ENCODE results near the gene TADA2A.

TADA2A gene

GRCh38 chr17:37476431-37477120, 69.9 kb downstream of the TADA2A start:
- TF ChIP-seq, protein P1, sequence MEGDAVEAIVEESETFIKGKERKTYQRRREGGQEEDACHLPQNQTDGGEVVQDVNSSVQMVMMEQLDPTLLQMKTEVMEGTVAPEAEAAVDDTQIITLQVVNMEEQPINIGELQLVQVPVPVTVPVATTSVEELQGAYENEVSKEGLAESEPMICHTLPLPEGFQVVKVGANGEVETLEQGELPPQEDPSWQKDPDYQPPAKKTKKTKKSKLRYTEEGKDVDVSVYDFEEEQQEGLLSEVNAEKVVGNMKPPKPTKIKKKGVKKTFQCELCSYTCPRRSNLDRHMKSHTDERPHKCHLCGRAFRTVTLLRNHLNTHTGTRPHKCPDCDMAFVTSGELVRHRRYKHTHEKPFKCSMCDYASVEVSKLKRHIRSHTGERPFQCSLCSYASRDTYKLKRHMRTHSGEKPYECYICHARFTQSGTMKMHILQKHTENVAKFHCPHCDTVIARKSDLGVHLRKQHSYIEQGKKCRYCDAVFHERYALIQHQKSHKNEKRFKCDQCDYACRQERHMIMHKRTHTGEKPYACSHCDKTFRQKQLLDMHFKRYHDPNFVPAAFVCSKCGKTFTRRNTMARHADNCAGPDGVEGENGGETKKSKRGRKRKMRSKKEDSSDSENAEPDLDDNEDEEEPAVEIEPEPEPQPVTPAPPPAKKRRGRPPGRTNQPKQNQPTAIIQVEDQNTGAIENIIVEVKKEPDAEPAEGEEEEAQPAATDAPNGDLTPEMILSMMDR (IDR thresholded peaks at IDR 0.05), result no peak

GRCh38 chr17:37478187-37478586, 71.5 kb downstream of the TADA2A start:
- TF ChIP-seq, protein P1 (IDR thresholded peaks at IDR 0.05), result no peak

DNA sequence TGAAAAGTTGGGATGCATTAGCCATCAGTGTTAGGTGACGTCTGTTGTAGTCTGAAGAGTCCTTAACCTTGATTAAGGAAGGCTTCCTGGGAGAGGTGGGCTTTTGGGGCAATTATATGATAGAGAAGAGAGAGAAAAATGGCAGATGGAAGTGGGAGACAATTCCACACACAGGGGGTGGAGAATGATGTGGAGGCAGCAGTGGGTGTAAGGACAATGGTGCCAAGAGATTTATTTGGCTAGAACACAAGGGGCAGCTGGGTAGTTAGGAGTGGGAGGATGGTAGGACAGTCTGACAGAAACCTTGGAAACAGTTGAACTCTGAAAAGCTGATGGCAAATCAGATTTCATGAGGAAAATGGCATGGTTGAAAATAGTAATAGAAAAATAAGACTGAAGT, 72.3 kb downstream of the TADA2A start:
- TF ChIP-seq, protein P1 (IDR thresholded peaks at IDR 0.05), result no peak

DNA sequence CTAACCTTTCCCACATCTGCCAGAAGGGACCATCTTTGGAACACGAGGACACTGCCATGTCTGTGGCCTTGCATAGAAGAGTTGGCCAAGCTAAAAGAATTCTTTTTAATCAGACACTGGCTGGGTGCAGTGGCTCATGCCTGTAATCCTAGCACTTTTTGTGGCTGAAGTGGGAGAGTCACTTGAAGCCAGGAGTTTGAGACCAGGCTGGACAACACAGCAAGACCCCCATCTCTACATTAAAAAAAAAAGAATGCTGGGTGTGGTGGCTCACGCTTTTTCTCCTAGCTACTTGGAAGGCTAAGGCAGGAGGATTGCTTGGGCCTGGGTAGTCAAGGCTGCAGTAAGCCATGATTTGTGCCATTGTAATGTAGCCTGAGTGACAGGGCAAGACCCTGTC, 73.7 kb downstream of the TADA2A start:
- TF ChIP-seq, protein P1 (IDR thresholded peaks at IDR 0.05), result no peak

- TF ChIP-seq, protein P1 (IDR thresholded peaks at IDR 0.05), result no peak
These were observed 74.4 kb downstream of the TADA2A start for GRCh38 chr17:37481001-37481665.

- TF ChIP-seq, protein P1 (IDR thresholded peaks at IDR 0.05), result no peak
These were observed 76.8 kb downstream of the TADA2A start for GRCh38 chr17:37483311-37484039.

- TF ChIP-seq, protein P1 (IDR thresholded peaks at IDR 0.05), result no peak
These were observed 79.4 kb downstream of the TADA2A start for GRCh38 chr17:37485938-37486570.

All from LNCAP (cell line).